ENCODE data around the gene COX8A.
"Not testable (repeated sequence)": the region's sequence is repeated elsewhere in the genome, so short reads cannot be mapped to it uniquely, and the experiment has no call there.

The COX8A gene

GRCh38 chr11:63974259-63975143 is at the start of gene COX8A:
COX8A (plus strand) TSS chr11:63974620; CDS start chr11:63974681, 61 bp downstream.
- DNase-seq: peak; percentile 98

- DNase-seq: no peak
Observed at GRCh38 chr11:63929616-63930015, 44.8 kb upstream of the COX8A start.

- DNase-seq: no peak
Observed at GRCh38 chr11:63931045-63931444, 43.4 kb upstream of the COX8A start.

- DNase-seq: no peak
Observed at GRCh38 chr11:63931876-63932275, 42.5 kb upstream of the COX8A start.

- DNase-seq: no peak
Observed at GRCh38 chr11:63933459-63933858, 41.0 kb upstream of the COX8A start.

- no peak for DNase-seq
Observed at GRCh38 chr11:63937713-63938478, 36.5 kb upstream of the COX8A start.

- DNase-seq: peak; percentile 97
Observed at GRCh38 chr11:63938479-63939396, 35.7 kb upstream of the COX8A start, which contains the start of gene NAA40. NAA40 (plus strand) TSS chr11:63939002; CDS start chr11:63939097, 95 bp downstream.

GRCh38 chr11:63939397-63939891 is 35.0 kb upstream of the COX8A start:
- DNase-seq: no peak

GRCh38 chr11:63940786-63941185 is 33.6 kb upstream of the COX8A start:
- DNase-seq: no peak

- DNase-seq: no peak
Observed at GRCh38 chr11:63941901-63942300, 32.5 kb upstream of the COX8A start.

GRCh38 chr11:63942803-63943202 is 31.6 kb upstream of the COX8A start:
- DNase-seq: no peak

GRCh38 chr11:63944987-63945386 is 29.4 kb upstream of the COX8A start:
- no peak for DNase-seq

GRCh38 chr11:63945477-63946163 is 28.8 kb upstream of the COX8A start:
- peak; percentile 60 for DNase-seq

- DNase-seq: no peak
Observed at GRCh38 chr11:63951779-63952536, 22.5 kb upstream of the COX8A start.

GRCh38 chr11:63952570-63952969 is 21.9 kb upstream of the COX8A start:
- DNase-seq: no peak

GRCh38 chr11:63958008-63958407 is 16.4 kb upstream of the COX8A start:
- DNase-seq: no peak

GRCh38 chr11:63961608-63962412 is 12.6 kb upstream of the COX8A start:
- peak; percentile 34 for DNase-seq

- not testable (repeated sequence) for DNase-seq
Observed at GRCh38 chr11:63963895-63964294, 10.5 kb upstream of the COX8A start.

GRCh38 chr11:63966444-63966843 is 8.0 kb upstream of the COX8A start:
- DNase-seq: no peak

- DNase-seq: no peak
Observed at GRCh38 chr11:63969461-63969860, 5.0 kb upstream of the COX8A start.
